HCT116 (cell line): ENCODE measurements around the gene PRSS2. TPM values are rescaled to one million over a fixed set of nuclear protein-coding genes. Genes with fewer than 3 reads are reported as not detected.
"Not testable (repeated sequence)": the region's sequence is repeated elsewhere in the genome, so short reads cannot be mapped to it uniquely, and the experiment has no call there.

Experiments
- ATAC-seq: fragments of 200-7000 bp; cut with Tn5 transposase; 2 replicates; pipeline ENCODE4 v1.9.1; 2020; ENCODE audit warnings: mild to moderate bottlenecking, moderate library complexity
- BruUV-seq: library from RNA; stranded (reverse); fragments of 400-500 nt; replicated peaks from 2 replicates; lab custom pipeline; 2021; lab: Mats Ljungman, UMichigan
- CTCF ChIA-PET: fragments of 300-600 bp; sonication (Branson Sonifier 250); formaldehyde crosslinking; loops from one replicate; lab custom pipeline; 2021; ENCODE audit warnings: antibody characterized with exemption; lab: Charles Lee
- POLR2A ChIA-PET: fragments of 300-600, 350-600 bp; sonication (Branson Sonifier 250); formaldehyde crosslinking; loops from one replicate; lab custom pipeline; 2021; ENCODE audit warnings: antibody characterized with exemption; lab: Charles Lee
- RAD21 ChIA-PET, 2 experiments: fragments of 300-600 bp; sonication (Branson Sonifier 250); formaldehyde crosslinking; loops; one replicate each; lab custom pipeline; 2023; ENCODE audit warnings: low total read pairs in 2 of 2; ENCODE audit not compliant: uncharacterized antibody in 2 of 2, unreplicated experiment in 2 of 2, low non-redundant PET in 1 of 2; lab: Charles Lee
- DNase-seq: peaks from one replicate; pipeline ENCODE4 v3.0.0-alpha.2; 2010; ENCODE audit warnings: low read depth, low spot score
- H2AFZ ChIP-seq: fragments of 200-600 bp; shearing (Covaris generic), sonication (generic); 2 replicates; pipeline ENCODE4 v1.6.1; 2017; ENCODE audit warnings: low read depth, mixed run types, mixed read lengths, antibody characterized with exemption, low read length; ENCODE audit not compliant: poor library complexity, severe bottlenecking
- H3K27ac ChIP-seq: 2 replicates; pipeline ENCODE4 v1.5.1; 2012; ENCODE audit warnings: low read depth, low read length
- H3K27me3 ChIP-seq: fragments of 200-600 bp; sonication (generic); 2 replicates; pipeline ENCODE4 v1.6.1; 2016; ENCODE audit warnings: mixed run types, low read length, mixed read lengths; ENCODE audit not compliant: insufficient read depth
- H3K36me3 ChIP-seq, 2 experiments: fragments of 200-500 bp in 1 of 2; fragments of 200-600 bp in 1 of 2; sonication (Bioruptor generic) in 1 of 2; sonication (generic) in 1 of 2; 2 replicates each; pipeline versions ENCODE4 v1.5.1 to v1.6.1; 2014 to 2016; ENCODE audit warnings: low read length in 2 of 2, inconsistent platforms in 1 of 2, mixed read lengths in 1 of 2, mixed run types in 1 of 2; ENCODE audit not compliant: insufficient read depth in 2 of 2, control insufficient read depth in 1 of 2
- H3K4me1 ChIP-seq, 2 experiments: fragments of 200-600 bp in 1 of 2; sonication (generic) in 1 of 2; 2 replicates each; pipeline versions ENCODE4 v1.5.1 to v1.6.1; 2012 to 2017; ENCODE audit warnings: low read length in 2 of 2, inconsistent platforms in 1 of 2, mild to moderate bottlenecking in 1 of 2, mixed read lengths in 1 of 2, mixed run types in 1 of 2, moderate library complexity in 1 of 2; ENCODE audit not compliant: insufficient read depth in 2 of 2, control insufficient read depth in 1 of 2
- H3K4me2 ChIP-seq: fragments of 200-600 bp; sonication (generic); 2 replicates; pipeline ENCODE4 v1.6.1; 2017; ENCODE audit warnings: mixed run types, low read length, mixed read lengths
- H3K4me3 ChIP-seq, 2 experiments: fragments of 200-600 bp in 1 of 2; sonication (generic) in 1 of 2; replicated peaks in 1 of 2; 2 replicates each; pipeline ENCODE4 v1.5.1; 2011 to 2016; ENCODE audit warnings: low read length in 2 of 2, control low read depth in 1 of 2, low read depth in 1 of 2, mild to moderate bottlenecking in 1 of 2, mixed read lengths in 1 of 2, mixed run types in 1 of 2
- H3K79me2 ChIP-seq: fragments of 200-600 bp; sonication (generic); 2 replicates; pipeline ENCODE4 v1.6.1; 2017; ENCODE audit warnings: mild to moderate bottlenecking, mixed run types, low read length, moderate library complexity, mixed read lengths; ENCODE audit not compliant: insufficient read depth
- H3K9ac ChIP-seq: fragments of 200-600 bp; sonication (generic); 2 replicates; pipeline ENCODE4 v1.6.1; 2016; ENCODE audit warnings: low read length, mixed read lengths
- H3K9me2 ChIP-seq: fragments of 200-600 bp; sonication (generic), shearing (Covaris generic); 2 replicates; pipeline ENCODE4 v1.6.1; 2017; ENCODE audit warnings: mixed run types, mild to moderate bottlenecking, moderate library complexity; ENCODE audit not compliant: insufficient read depth
- H3K9me3 ChIP-seq, 2 experiments: fragments of 200-500 bp in 1 of 2; fragments of 200-600 bp in 1 of 2; sonication (Bioruptor generic) in 1 of 2; sonication (generic) in 1 of 2; 2 replicates each; pipeline ENCODE4 v1.6.1; 2014 to 2017; ENCODE audit warnings: low read length in 2 of 2, mixed read lengths in 2 of 2, inconsistent platforms in 1 of 2, low read depth in 1 of 2, mild to moderate bottlenecking in 1 of 2, mixed run types in 1 of 2, moderate library complexity in 1 of 2; ENCODE audit not compliant: control insufficient read depth in 1 of 2, insufficient read depth in 1 of 2
- H4K20me1 ChIP-seq: fragments of 200-600 bp; sonication (generic), shearing (Covaris generic); 2 replicates; pipeline ENCODE4 v1.6.1; 2017; ENCODE audit warnings: mixed run types, mild to moderate bottlenecking, moderate library complexity; ENCODE audit not compliant: insufficient read depth
- ATF3 ChIP-seq: IDR thresholded peaks from 2 replicates; pipeline ENCODE4 v1.6.1; 2012
- CTCF ChIP-seq, 3 experiments: fragments of 200-600 bp in 1 of 3; sonication (generic) in 1 of 3; IDR thresholded peaks in 2 of 3; conservative IDR thresholded peaks in 1 of 3; 2 replicates each; pipeline ENCODE4 v1.5.1; 2012 to 2017; ENCODE audit warnings: low read depth in 2 of 3, low read length in 2 of 3, antibody characterized with exemption in 1 of 3, borderline replicate concordance in 1 of 3, control low read depth in 1 of 3, mild to moderate bottlenecking in 1 of 3, mixed read lengths in 1 of 3, mixed run types in 1 of 3, moderate library complexity in 1 of 3; ENCODE audit not compliant: insufficient read depth in 1 of 3
- ELF1 ChIP-seq: IDR thresholded peaks from 2 replicates; pipeline ENCODE4 v1.6.1; 2012; ENCODE audit warnings: low read depth, borderline replicate concordance
- EZH2 ChIP-seq: fragments of 200-600 bp; sonication (generic); IDR thresholded peaks from 2 replicates; pipeline ENCODE4 v1.6.1; 2017; ENCODE audit warnings: antibody characterized with exemption, mixed run types
- EZH2phosphoT487 ChIP-seq: fragments of 200-600 bp; IDR thresholded peaks from 2 replicates; pipeline ENCODE4 v1.6.1; 2018; ENCODE audit warnings: antibody characterized with exemption, borderline replicate concordance
- FOSL1 ChIP-seq: IDR thresholded peaks from 2 replicates; pipeline ENCODE4 v1.6.1; 2012; ENCODE audit warnings: low read depth
- JUND ChIP-seq: IDR thresholded peaks from 2 replicates; pipeline ENCODE4 v1.6.1; 2012
- POLR2A ChIP-seq: IDR thresholded peaks from 2 replicates; pipeline ENCODE4 v1.7.0; 2011; ENCODE audit warnings: borderline replicate concordance; ENCODE audit not compliant: insufficient read depth, insufficient read length; ENCODE audit errors: extremely low read depth
- POLR2AphosphoS5 ChIP-seq: IDR thresholded peaks from 2 replicates; pipeline ENCODE4 v1.6.1; 2011; ENCODE audit warnings: mild to moderate bottlenecking, low read depth, low read length, moderate library complexity
- SP1 ChIP-seq: IDR thresholded peaks from 2 replicates; pipeline ENCODE4 v1.6.1; 2012; ENCODE audit warnings: low read depth
- TCF7L2 ChIP-seq: IDR thresholded peaks from 2 replicates; pipeline ENCODE4 v1.7.0; 2011; ENCODE audit warnings: borderline replicate concordance, inconsistent platforms; ENCODE audit not compliant: insufficient read depth, insufficient read length; ENCODE audit errors: extremely low read depth
- YY1 ChIP-seq: IDR thresholded peaks from 2 replicates; pipeline ENCODE4 v1.6.1; 2011; ENCODE audit warnings: low read length, low read depth, moderate library complexity, mild to moderate bottlenecking; ENCODE audit not compliant: insufficient replicate concordance; ENCODE audit errors: extremely low read depth
- ZFX ChIP-seq: fragments of 450-650 bp; IDR thresholded peaks from 2 replicates; pipeline ENCODE4 v1.6.1; 2017
- ZNF274 ChIP-seq: fragments of 200-500 bp; sonication (Bioruptor generic); IDR thresholded peaks from 2 replicates; pipeline ENCODE4 v1.6.1; 2014; ENCODE audit warnings: mild to moderate bottlenecking, low read depth, low read length, inconsistent platforms
- intact Hi-C: fragments of 100-400 bp; cut with micrococcal nuclease; formaldehyde crosslinking; loops from 2 replicates; pipeline ENCODE4 v1.10.0; 2022
- total RNA-seq: library from RNA; stranded (reverse); gene quantifications from one replicate; pipeline ENCODE4 v1.2.1, GENCODE V29; 2021; ENCODE audit not compliant: unreplicated experiment
- TF ChIP-seq, protein P1 (sequence below): IDR thresholded peaks from 2 replicates; pipeline ENCODE4 v1.6.1; 2011; ENCODE audit warnings: mild to moderate bottlenecking, low read length, moderate library complexity; ENCODE audit not compliant: insufficient replicate concordance; ENCODE audit errors: extremely low read depth
- TF ChIP-seq, protein P2 (sequence below): IDR thresholded peaks from 2 replicates; pipeline ENCODE4 v1.6.1; 2012

PRSS2 gene
- total RNA-seq, 1 experiment from 2014 or later, result 36.8 TPM

DNA sequence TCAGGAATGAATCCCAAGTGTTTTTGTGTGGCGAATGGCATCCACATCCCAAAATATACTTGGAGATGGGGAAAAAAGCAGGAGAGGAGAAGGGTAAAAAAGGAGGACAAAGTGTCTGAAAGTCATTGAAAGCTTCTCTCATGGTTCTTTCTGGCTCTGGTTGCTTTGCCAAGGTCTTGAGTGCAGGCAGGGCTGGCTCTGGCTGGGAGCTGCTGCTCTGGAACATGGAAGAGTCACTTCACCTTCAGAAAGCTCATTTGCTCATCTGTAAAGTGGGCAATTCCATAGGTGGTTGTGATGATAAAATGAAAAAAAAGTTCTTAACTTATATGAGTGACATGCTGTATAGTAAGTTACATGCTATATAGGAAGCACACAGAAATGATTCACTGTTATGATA is 2.9 kb upstream of the PRSS2 start:
- Histone ChIP-seq H3K27ac (no peak overlapping the region), H3K9me3 (no peaks in the 10 kb centered on the region), H3K79me2 (no peaks in the 10 kb centered on the region), H4K20me1 (no peaks in the 10 kb centered on the region), H3K4me3 (no peak overlapping the region), H3K4me2 (no peak overlapping the region), H3K27me3 (peaks cover 51% of the 10 kb centered on the region), H3K4me1 (no peaks in the 10 kb centered on the region), H3K9me2 (no peaks in the 10 kb centered on the region), H3K36me3 (no peaks in the 10 kb centered on the region), H3K9ac (no peak overlapping the region), H2AFZ (no peak overlapping the region)
- no peak for TF ChIP-seq POLR2AphosphoS5
- no peak for TF ChIP-seq EZH2
- no peak for TF ChIP-seq ZFX
- TF ChIP-seq, protein P1, sequence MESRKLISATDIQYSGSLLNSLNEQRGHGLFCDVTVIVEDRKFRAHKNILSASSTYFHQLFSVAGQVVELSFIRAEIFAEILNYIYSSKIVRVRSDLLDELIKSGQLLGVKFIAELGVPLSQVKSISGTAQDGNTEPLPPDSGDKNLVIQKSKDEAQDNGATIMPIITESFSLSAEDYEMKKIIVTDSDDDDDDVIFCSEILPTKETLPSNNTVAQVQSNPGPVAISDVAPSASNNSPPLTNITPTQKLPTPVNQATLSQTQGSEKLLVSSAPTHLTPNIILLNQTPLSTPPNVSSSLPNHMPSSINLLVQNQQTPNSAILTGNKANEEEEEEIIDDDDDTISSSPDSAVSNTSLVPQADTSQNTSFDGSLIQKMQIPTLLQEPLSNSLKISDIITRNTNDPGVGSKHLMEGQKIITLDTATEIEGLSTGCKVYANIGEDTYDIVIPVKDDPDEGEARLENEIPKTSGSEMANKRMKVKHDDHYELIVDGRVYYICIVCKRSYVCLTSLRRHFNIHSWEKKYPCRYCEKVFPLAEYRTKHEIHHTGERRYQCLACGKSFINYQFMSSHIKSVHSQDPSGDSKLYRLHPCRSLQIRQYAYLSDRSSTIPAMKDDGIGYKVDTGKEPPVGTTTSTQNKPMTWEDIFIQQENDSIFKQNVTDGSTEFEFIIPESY, result no peak
- TF ChIP-seq ELF1, result no peak
- TF ChIP-seq YY1, result no peak
- TF ChIP-seq ATF3, result no peak
- TF ChIP-seq FOSL1, result no peak
- no peak for TF ChIP-seq JUND
- TF ChIP-seq, protein P2, sequence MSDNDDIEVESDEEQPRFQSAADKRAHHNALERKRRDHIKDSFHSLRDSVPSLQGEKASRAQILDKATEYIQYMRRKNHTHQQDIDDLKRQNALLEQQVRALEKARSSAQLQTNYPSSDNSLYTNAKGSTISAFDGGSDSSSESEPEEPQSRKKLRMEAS, result no peak
- TF ChIP-seq POLR2A, result no peak
- TF ChIP-seq CTCF (IDR thresholded peaks at IDR 0.05 in 2 of 3, conservative IDR thresholded peaks at IDR 0.05 in 1 of 3; ENCODE audit: borderline replicate concordance in 1 of 3, insufficient read depth in 1 of 3, low read depth in 2 of 3, low read length in 2 of 3), result no peak
- TF ChIP-seq ZNF274, result no peak
- no peak for TF ChIP-seq EZH2phosphoT487
- TF ChIP-seq TCF7L2, result no peak
- no peak for TF ChIP-seq SP1
- ATAC-seq (no peak), DNase-seq (no peak)
- no TSS peak for BruUV-seq
- intact Hi-C loops, result no loop called here
- ChIA-PET RAD21 (no interaction called here), CTCF (no interaction called here), POLR2A (no interaction called here)

DNA sequence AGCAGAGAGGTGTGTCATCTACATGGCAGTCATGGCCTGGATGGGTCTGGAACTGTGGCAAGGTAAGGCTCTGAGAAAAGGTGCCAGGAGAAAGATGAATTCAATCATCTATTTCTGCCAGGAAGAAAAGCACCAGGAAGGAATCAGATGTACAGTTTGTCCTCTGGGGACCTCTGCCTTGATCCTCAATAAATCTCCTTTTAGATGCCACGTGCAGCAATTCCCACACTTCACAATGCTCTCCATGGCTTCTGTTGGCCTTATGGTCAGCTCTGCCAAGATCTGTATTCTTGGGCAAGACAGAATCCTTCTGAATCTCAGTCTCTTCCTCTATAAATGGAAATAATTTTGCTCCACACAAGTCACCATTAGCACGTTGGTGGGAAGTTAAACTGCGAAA is 1.9 kb upstream of the PRSS2 start:
- H3K4me1 ChIP-seq, DNase-seq, H3K79me2 ChIP-seq, intact Hi-C loops, H3K4me2 ChIP-seq, BruUV-seq, POLR2A ChIA-PET, H3K9me2 ChIP-seq, H2AFZ ChIP-seq, H4K20me1 ChIP-seq, H3K9ac ChIP-seq, RAD21 ChIA-PET, H3K27ac ChIP-seq, H3K4me3 ChIP-seq, H3K36me3 ChIP-seq, H3K9me3 ChIP-seq, ATAC-seq: not testable (repeated sequence)
- CTCF ChIA-PET, result interaction anchor here (0.7 to 1.3 kb wide), 2 partner anchors 14 to 165 kb away, joined by 3 read pairs; no protein-coding TSS in a partner anchor
- H3K27me3 ChIP-seq, result peaks cover 42% of the 10 kb centered on the region
